GM19372 (cell line): ENCODE results near the gene DUSP8.

Experiments used
- ATAC-seq: cut with Tn5 transposase; IDR thresholded peaks from one replicate; pipeline ENCODE4 v1.9.1; 2021; ENCODE audit warnings: mild to moderate bottlenecking, low read depth, moderate library complexity; ENCODE audit not compliant: unreplicated experiment

DUSP8 gene

GRCh38 chr11:1556278-1556902 is 15.7 kb downstream of the DUSP8 start:
- ATAC-seq, result no peak

GRCh38 chr11:1555713-1556153 is 16.3 kb downstream of the DUSP8 start:
- no peak for ATAC-seq

- ATAC-seq, result no peak
Observed at GRCh38 chr11:1554981-1555712, 16.9 kb downstream of the DUSP8 start.

GRCh38 chr11:1553808-1554594 is 18.1 kb downstream of the DUSP8 start:
- no peak for ATAC-seq

- no peak for ATAC-seq
Observed at GRCh38 chr11:1549338-1550330, 22.4 kb downstream of the DUSP8 start.

- no peak for ATAC-seq
Observed at GRCh38 chr11:1548221-1549070, 23.6 kb downstream of the DUSP8 start.

- no peak for ATAC-seq
Observed at GRCh38 chr11:1547467-1548098, 24.5 kb downstream of the DUSP8 start.

GRCh38 chr11:1546536-1547466 is 25.3 kb downstream of the DUSP8 start:
- ATAC-seq, result no peak

- ATAC-seq, result no peak
Observed at GRCh38 chr11:1546077-1546535, 26.0 kb downstream of the DUSP8 start.

GRCh38 chr11:1545432-1545831 is 26.6 kb downstream of the DUSP8 start:
- no peak for ATAC-seq

GRCh38 chr11:1544536-1544935 is 27.5 kb downstream of the DUSP8 start:
- ATAC-seq, result no peak

GRCh38 chr11:1543606-1544263 is 28.3 kb downstream of the DUSP8 start:
- ATAC-seq, result no peak

GRCh38 chr11:1542267-1542666 is 29.8 kb downstream of the DUSP8 start:
- ATAC-seq, result no peak

GRCh38 chr11:1541474-1542204 is 30.4 kb downstream of the DUSP8 start:
- ATAC-seq, result no peak

GRCh38 chr11:1540074-1540473 is 32.0 kb downstream of the DUSP8 start:
- ATAC-seq, result no peak

GRCh38 chr11:1538153-1538552 is 33.9 kb downstream of the DUSP8 start:
- no peak for ATAC-seq
